Activated CD8-positive, alpha-beta memory T cell treated with anti-CD3 and anti-CD28 coated beads, Interleukin-2, amount 50 U/mL, for 1 hour (primary cell): ENCODE data around the gene TBX2.

ENCODE experiments used
- DNase-seq: peaks from one replicate; pipeline ENCODE4 v3.0.0-alpha.2; 2020; ENCODE audit errors: extremely low read depth

The TBX2 gene

DNA sequence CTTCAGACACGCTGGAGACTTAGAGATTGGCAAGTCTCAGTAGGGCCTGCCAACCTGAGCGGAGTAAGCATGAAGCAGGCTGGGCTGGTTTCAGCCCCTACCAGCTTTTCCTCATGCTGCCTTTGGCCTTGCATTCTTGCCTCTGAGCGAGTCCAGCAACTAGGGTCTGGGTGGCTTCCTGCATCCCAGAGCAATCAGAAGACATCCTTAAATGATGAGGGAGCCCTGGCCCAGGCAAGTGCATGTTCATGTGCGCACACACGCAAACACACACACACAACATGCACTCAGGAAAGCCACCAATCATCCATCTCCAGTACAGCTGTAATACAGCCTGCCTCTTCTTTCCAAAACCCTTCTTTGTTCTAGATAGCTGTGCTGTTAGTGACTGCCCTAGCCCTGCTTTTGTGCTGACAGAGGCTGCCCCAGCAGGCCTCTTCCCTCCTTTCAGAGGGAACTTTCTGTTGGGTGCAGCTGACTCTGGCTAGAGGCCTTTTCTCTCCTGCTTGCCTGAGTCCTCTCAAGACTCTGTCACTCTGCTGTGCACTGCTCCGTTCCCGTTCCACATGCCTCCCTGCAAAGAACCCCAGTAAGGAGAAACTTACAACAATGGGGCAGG is 30.7 kb upstream of the TBX2 start:
- no peak for DNase-seq

GRCh38 chr17:61369751-61370150 is 29.9 kb upstream of the TBX2 start:
- no peak for DNase-seq

DNA sequence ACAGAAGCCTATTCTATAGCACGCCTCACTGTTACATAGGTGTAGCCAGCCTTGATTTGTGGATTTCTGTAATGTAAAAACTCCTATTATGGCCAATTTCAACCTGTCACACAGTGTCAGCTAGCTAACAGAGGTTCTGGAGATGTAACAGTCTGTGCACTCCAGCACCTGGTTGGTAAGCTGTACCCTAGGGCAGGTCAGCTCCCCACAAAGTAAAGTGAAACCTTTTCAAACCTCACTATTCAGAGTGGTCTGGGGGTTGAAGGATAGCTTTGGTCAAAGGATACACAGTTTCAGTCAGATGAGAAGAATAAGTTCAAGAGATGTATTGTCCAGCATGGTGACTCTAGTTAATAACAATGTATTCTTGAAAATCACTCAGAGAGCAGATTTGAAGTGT is 28.5 kb upstream of the TBX2 start:
- DNase-seq, result no peak

DNA sequence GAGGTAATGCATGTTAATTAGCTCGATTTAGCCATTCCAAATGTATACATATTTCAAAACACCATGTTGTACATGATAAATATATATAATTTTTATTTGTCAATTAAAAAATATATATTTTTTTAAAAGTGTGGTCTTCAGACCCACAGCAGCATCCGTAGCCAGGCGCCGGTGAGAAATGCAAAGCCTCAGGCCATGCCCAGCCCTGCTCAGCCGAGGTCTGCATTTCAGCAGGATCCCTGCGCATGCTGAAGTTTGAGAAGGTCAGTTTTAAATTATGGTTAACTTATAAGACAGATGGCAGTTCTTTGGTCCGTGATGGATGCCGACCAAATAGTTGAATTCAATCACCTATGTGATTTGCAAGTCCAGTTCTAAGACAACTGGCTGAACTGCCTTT is 28.0 kb upstream of the TBX2 start:
- DNase-seq, result no peak

GRCh38 chr17:61372436-61372835 is 27.2 kb upstream of the TBX2 start:
- no peak for DNase-seq

- DNase-seq, result no peak
Observed at GRCh38 chr17:61376931-61377838, 22.5 kb upstream of the TBX2 start.

DNA sequence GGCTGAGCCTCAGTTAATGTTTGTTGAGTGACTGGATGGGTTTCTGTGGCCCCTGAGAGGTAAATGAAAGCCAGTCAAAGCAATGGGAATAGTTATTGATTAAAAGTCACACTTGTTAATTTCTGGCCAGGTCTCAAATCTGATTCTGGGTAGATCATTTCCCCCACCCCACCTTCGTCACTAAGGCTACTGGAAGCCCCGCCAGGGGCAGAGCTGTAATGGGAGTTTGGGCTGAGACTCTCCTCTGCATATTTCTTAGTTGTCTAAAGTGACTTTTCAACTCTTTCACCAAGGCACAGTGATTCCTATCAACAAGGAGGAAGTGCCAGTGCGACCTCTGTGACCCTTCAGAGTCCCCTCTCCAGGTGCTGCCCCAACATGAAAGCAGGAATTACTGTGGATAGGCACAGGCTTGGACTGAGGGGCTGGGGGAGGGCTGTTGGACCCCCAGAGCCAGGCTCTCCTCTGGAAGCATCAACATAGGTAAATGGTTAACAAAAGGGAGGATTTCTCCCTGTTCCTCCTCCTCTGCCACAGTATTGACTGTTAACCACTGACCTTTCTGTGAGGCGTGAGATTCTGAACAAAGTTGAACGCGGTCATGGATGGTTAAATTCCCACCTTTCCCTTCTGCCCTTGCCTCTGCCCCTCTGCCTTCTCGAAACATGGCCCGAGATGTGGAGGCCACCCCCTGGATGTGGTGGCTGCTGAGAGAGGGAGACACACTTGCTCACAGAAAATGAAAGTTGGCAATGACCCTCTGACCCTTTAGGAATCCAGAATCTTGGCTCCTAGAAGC is 20.8 kb upstream of the TBX2 start:
- no peak for DNase-seq

GRCh38 chr17:61379457-61380216 is 20.0 kb upstream of the TBX2 start:
- no peak for DNase-seq

GRCh38 chr17:61380217-61380835 is 19.3 kb upstream of the TBX2 start:
- no peak for DNase-seq

DNA sequence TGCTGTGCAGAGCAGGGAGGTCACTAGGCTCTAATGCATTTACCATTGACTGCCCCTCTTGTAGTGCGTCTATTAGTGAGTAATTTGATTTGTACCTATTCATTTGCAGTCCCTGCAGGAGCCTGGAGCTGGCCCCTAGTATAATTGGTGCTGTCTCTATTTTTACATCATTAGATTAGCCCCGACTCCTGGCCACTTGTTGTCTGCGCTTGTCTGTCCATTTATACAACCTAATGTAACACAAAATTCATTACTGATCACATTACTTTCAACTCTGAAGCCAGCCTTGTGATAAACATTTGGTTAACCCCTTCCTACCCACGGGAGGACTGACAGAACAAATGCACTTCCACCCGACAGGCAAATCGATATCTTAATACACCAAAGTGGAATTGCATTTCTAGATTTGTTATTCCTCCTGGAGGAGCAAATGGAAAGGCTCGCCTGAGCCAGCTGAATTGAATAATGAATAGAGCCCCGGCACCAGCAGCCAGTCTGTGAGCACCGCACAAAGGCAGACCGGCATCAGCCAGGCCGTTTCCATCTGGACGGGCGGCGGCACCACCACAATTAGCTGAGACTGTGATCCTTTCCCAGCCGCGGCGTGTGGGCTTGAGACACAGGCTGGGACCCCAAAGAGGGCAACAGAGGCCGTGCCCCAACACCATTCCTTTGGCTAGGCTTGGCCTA is 18.7 kb upstream of the TBX2 start:
- no peak for DNase-seq

DNA sequence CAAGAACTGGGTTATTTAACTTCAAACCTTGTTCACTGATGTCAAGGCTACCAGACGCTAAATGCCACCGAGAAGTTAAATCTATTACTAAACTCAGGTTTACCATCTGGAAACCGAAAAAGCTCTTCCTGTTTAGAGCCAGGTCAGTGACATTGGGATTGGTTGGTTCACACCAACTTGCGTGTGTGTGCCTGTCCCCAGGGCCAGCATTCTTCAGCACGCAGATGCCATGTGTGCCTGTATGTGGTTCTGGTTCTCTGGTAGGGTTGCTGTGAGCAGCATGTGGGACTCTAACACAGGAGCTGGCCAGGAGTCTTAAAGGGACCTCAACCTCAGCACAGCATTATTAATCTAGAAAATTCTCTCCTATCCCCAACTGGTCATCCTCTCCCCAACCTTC is 18.1 kb upstream of the TBX2 start:
- no peak for DNase-seq

GRCh38 chr17:61382796-61383688 is 16.6 kb upstream of the TBX2 start:
- DNase-seq, result no peak

GRCh38 chr17:61383689-61384201 is 15.9 kb upstream of the TBX2 start:
- no peak for DNase-seq

GRCh38 chr17:61384354-61384691 is 15.3 kb upstream of the TBX2 start:
- no peak for DNase-seq

DNA sequence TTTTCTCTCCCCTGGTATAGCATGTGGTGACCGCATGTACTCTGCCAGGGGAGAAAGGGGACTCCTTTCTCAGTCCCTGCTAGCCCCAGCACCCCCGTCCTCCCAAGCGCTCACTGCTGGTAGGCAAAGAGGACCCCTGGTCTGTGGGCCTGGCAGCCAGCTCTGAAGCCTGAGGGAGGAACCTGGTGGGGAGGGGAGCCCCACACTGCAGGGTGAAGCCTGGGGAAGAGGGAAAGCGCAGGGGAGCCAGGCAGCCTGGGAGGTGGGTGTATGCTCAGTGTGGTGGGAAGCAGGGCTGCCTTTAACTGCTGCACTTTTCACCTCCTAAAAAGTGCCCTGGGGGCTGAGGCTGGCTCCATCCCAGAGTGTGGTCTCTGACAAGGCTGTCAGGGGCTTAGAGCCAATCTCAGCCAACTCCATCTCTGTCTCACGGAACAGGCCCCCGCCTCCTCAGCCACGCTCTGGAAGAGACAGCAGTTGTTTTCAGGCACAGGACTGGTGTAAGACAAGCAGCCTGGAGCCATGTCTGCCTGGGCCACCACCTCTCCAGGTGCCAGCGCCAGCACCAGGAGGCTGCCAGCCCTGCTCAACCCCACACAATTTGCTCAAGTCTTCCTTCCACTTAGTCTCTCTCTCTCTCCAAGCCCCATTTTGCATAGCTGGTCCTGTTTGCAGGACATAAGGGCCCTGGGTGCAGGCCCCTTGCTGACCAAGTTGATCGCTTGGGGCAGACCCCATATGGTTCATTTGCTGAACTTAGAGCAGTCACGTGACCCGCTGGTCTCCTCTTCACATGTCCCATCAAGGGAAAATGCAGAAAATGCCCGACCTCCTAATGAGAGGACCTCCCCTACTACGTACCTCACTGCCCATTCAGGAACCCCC is 14.7 kb upstream of the TBX2 start:
- DNase-seq, result no peak

- DNase-seq, result no peak
Observed at GRCh38 chr17:61385577-61386236, 13.9 kb upstream of the TBX2 start.

GRCh38 chr17:61386251-61386650 is 13.4 kb upstream of the TBX2 start:
- DNase-seq, result no peak

GRCh38 chr17:61387011-61387410 is 12.6 kb upstream of the TBX2 start:
- DNase-seq, result no peak
